A549 (cell line): ENCODE results near the gene FOXB1.

Source experiments
- CHD4 ChIP-seq: fragments of 200-600 bp; sonication (generic); IDR thresholded peaks from 2 replicates; pipeline ENCODE4 v1.6.1; 2016; ENCODE audit warnings: antibody characterized with exemption, mild to moderate bottlenecking, borderline replicate concordance
- CTCF ChIP-seq: fragments of >200 bp; sonication (Bioruptor Twin); formaldehyde crosslinking; IDR thresholded peaks from 3 replicates; pipeline ENCODE4 v1.5.1; 2016
- EHMT2 ChIP-seq: fragments of 200-600 bp; sonication (generic); IDR thresholded peaks from 2 replicates; pipeline ENCODE4 v1.6.1; 2016; ENCODE audit warnings: antibody characterized with exemption, low read depth, mild to moderate bottlenecking, moderate library complexity
- JUN ChIP-seq, 2 experiments: fragments of >200 bp; sonication (Bioruptor Twin); formaldehyde crosslinking; IDR thresholded peaks; 2 replicates in 1 of 2; 3 replicates in 1 of 2; pipeline ENCODE4 v1.6.1; 2016 to 2017
- NR3C1 ChIP-seq: fragments of >200 bp; sonication (Bioruptor Twin); formaldehyde crosslinking; IDR thresholded peaks from 3 replicates; pipeline ENCODE4 v1.6.1; 2017
- SMC3 ChIP-seq: fragments of >200 bp; sonication (Bioruptor Twin); formaldehyde crosslinking; IDR thresholded peaks from 3 replicates; pipeline ENCODE4 v1.6.1; 2018; ENCODE audit warnings: inconsistent platforms
- USF2 ChIP-seq: fragments of 450-650 bp; IDR thresholded peaks from 2 replicates; pipeline ENCODE4 v1.6.1; 2014; ENCODE audit warnings: antibody characterized with exemption
- ZFP36 ChIP-seq: fragments of 450-650 bp; IDR thresholded peaks from 2 replicates; pipeline ENCODE4 v1.6.1; 2014; ENCODE audit warnings: borderline replicate concordance; ENCODE audit not compliant: partially characterized antibody
- TF ChIP-seq, protein P1 (sequence below): fragments of 250-450 bp; sonication (Bioruptor Pico); IDR thresholded peaks from 2 replicates; pipeline ENCODE4 v1.5.0; 2021; ENCODE audit warnings: mild to moderate bottlenecking, moderate library complexity, borderline replicate concordance

GRCh38 chr15:60004846-60005351 is 788 bp downstream of the FOXB1 start:
- TF ChIP-seq CTCF (no peak), ZFP36 (no peak), NR3C1 (no peak), JUN (IDR thresholded peaks at IDR 0.05) (no peak), EHMT2 (no peak), SMC3 (no peak), CHD4 (no peak), USF2 (no peak)
- TF ChIP-seq, protein P1, sequence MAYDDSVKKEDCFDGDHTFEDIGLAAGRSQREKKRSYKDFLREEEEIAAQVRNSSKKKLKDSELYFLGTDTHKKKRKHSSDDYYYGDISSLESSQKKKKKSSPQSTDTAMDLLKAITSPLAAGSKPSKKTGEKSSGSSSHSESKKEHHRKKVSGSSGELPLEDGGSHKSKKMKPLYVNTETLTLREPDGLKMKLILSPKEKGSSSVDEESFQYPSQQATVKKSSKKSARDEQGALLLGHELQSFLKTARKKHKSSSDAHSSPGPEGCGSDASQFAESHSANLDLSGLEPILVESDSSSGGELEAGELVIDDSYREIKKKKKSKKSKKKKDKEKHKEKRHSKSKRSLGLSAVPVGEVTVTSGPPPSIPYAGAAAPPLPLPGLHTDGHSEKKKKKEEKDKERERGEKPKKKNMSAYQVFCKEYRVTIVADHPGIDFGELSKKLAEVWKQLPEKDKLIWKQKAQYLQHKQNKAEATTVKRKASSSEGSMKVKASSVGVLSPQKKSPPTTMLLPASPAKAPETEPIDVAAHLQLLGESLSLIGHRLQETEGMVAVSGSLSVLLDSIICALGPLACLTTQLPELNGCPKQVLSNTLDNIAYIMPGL (CRISPR knock-in tag), result no peak
